Lower leg skin (tissue), 3 donors: ENCODE results near the gene EFEMP1.

Experiments
- CTCF ChIP-seq, 3 donors: fragments of 450-650 bp; IDR thresholded peaks; one replicate each; pipeline ENCODE4 v1.5.1; 2016; ENCODE audit warnings: antibody characterized with exemption in 3 of 3, mild to moderate bottlenecking in 3 of 3, moderate library complexity in 2 of 3
- POLR2A ChIP-seq, 2 donors: fragments of 450-650 bp; IDR thresholded peaks; one replicate each; pipeline ENCODE4 v1.6.1; 2016 to 2017; ENCODE audit warnings: antibody characterized with exemption in 2 of 2, mild to moderate bottlenecking in 1 of 2, moderate library complexity in 1 of 2

GRCh38 chr2:55962915-55963314 lies 39.3 kb upstream of the EFEMP1 start:
- TF ChIP-seq POLR2A (IDR thresholded peaks at IDR 0.05) (no peak), CTCF (IDR thresholded peaks at IDR 0.05) (no peak)
